ENCODE data around the gene RASGRF2.

The RASGRF2 gene

DNA sequence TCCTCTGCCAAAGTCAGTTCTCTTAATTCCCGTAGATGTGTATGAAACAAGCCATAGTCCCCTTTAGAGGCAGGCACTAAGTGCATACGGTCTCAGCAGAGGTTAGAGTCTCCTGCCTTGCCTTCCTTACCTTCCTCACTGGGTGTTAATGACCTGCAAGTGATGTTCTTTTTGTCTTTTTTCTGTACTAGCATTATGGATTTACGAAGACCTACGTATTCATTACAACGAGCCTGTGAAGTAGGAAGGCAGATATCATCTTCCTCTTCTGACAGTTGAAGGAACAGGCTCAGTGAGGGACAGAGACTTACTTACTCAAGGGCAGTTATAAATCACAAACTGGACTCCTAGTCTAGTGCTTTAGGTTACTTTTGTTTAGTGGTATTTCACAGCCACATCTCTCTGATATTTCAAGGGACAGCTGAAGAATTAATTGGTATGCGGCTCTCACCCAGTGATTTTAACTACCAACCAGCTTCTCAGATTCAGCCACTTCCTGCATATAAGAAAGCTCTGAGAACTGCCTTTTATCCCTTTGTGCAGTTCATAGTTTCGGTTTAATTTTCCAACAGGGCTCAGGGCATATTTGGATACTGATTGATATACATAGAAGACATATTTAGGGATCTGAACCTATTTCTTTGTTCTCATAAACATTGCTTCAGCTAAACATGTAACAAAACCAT lies 187.9 kb downstream of the RASGRF2 start:
- H3K27ac Mint-ChIP-seq: peak overlapping the region; percentile 31
- H3K36me3 Mint-ChIP-seq: peaks cover 13% of the 10 kb centered on the region
- H3K4me3 Mint-ChIP-seq: peak overlapping the region; percentile 69
- peaks cover under 1% of the 10 kb centered on the region for H3K9me3 Mint-ChIP-seq (ENCODE audit: low read depth)
- peaks cover 28% of the 10 kb centered on the region for H3K4me1 Mint-ChIP-seq (ENCODE audit: low read depth)
- H3K27me3 Mint-ChIP-seq: no peaks in the 10 kb centered on the region

DNA sequence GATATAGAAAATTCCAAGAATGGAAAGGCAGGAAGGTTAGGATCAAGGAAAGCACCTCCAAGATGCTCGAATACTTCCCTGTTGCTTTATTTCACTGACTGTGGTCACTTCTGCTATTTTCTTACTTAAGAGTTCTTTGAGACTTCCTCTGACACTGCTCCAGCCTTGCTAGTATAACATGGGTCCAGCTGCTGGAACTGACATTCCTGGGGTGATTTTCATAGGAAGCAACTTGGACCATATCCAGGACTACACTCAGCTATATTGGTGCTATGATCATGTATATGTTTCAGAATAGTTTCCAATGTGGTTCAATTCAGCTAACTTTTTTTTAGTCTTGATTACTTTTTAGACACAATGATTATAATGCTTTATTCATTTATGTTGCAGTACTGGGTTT lies 191.4 kb downstream of the RASGRF2 start:
- peaks cover 26% of the 10 kb centered on the region for H3K36me3 Mint-ChIP-seq
- peaks cover 19% of the 10 kb centered on the region for H3K4me1 Mint-ChIP-seq (ENCODE audit: low read depth)
- no peak overlapping the region for H3K4me3 Mint-ChIP-seq
- peaks cover 24% of the 10 kb centered on the region for H3K9me3 Mint-ChIP-seq (ENCODE audit: low read depth)
- no peaks in the 10 kb centered on the region for H3K27me3 Mint-ChIP-seq
- no peak overlapping the region for H3K27ac Mint-ChIP-seq

DNA sequence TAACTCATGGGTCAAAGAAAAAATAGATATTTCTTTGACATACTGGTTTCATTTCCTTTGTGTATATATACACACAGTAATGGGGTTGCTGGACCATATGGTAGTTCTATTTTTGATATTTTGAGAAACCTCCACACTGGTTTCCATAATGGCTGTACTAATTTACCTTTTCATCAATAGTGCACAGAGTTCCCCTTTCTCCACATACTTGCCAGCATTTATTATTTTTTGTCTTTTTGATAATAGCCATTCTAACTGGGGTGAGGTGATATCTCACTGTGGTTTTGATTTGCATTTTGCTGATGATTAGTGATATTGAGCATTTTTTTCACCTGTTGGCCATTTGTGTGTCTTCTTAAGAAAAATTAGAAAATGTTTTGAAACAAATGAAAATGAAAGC lies 194.6 kb downstream of the RASGRF2 start:
- H3K4me3 Mint-ChIP-seq: no peak overlapping the region
- H3K36me3 Mint-ChIP-seq: peaks cover 30% of the 10 kb centered on the region
- H3K27me3 Mint-ChIP-seq: no peaks in the 10 kb centered on the region
- peaks cover 24% of the 10 kb centered on the region for H3K9me3 Mint-ChIP-seq (ENCODE audit: low read depth)
- H3K4me1 Mint-ChIP-seq (ENCODE audit: low read depth): no peaks in the 10 kb centered on the region
- no peak overlapping the region for H3K27ac Mint-ChIP-seq

DNA sequence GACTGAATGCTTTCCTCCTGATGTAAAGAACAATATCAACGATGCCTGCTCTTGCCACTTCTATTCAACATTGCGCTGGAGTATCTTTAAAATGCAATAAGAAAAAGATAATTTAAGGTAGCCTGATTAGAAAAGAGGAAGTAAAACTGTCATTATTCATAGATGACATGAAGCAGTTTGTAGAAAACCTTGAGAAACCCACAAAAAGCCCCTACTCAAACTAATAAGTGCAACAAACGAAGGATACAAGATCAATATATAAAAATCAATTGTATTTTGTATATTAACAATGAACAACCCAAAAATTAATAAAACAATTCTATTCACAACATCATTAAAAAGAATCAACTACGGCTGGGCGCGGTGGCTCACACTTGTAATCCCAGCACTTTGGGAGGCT lies 196.6 kb downstream of the RASGRF2 start:
- no peaks in the 10 kb centered on the region for H3K4me1 Mint-ChIP-seq (ENCODE audit: low read depth)
- H3K4me3 Mint-ChIP-seq: no peak overlapping the region
- no peak overlapping the region for H3K27ac Mint-ChIP-seq
- H3K27me3 Mint-ChIP-seq: no peaks in the 10 kb centered on the region
- peaks cover 24% of the 10 kb centered on the region for H3K9me3 Mint-ChIP-seq (ENCODE audit: low read depth)
- peaks cover 30% of the 10 kb centered on the region for H3K36me3 Mint-ChIP-seq

DNA sequence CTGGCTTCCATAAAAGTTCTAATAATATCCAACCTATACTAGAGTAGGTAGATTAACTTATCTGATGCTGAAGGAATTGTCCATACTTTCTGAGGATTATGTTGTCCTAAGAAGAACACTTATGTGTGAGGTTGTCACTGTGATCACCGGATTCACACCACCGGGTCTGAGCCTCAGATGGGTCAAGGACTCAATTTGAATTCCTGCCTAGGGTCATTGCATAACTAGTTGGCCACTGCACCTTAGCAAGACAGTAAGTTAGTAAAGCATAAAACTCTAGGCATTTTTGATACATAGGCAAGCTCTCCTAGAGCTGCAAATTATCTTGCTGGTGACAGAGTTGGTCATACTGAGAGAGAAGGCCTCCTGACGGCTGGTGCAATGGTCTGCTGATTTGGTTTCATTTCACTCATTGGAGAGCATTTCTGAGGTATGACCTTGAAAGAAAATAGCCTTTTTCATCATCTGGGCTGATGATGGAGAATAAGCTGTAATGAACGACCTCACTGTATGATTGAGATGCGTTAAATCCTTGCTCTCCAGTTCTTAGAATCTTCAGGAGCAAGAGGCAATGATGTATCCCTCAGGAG lies 200.9 kb downstream of the RASGRF2 start:
- no peak overlapping the region for H3K4me3 Mint-ChIP-seq
- peaks cover 4% of the 10 kb centered on the region for H3K4me1 Mint-ChIP-seq (ENCODE audit: low read depth)
- peaks cover 9% of the 10 kb centered on the region for H3K36me3 Mint-ChIP-seq
- H3K27me3 Mint-ChIP-seq: no peaks in the 10 kb centered on the region
- peaks cover 2% of the 10 kb centered on the region for H3K9me3 Mint-ChIP-seq (ENCODE audit: low read depth)
- no peak overlapping the region for H3K27ac Mint-ChIP-seq

DNA sequence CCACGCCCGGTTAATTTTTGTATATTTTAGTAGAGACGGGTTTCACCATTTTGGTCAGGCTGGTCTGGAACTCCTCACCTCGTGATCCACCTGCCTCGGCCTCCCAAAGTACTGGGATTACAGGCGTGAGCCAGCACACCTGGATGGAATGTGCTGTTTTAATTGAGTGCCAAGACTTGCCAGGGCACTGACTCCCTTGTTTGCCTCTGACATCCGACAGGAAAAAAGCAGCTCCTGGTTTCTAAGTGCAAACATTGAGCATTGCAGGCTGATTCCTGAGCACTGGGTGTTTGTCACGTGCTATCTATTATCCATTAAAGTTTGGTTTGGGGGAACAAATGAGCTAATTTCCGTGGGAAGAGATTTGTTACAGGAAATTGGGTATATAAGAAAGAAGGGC lies 202.3 kb downstream of the RASGRF2 start:
- H3K9me3 Mint-ChIP-seq (ENCODE audit: low read depth): no peaks in the 10 kb centered on the region
- peaks cover 7% of the 10 kb centered on the region for H3K36me3 Mint-ChIP-seq
- no peaks in the 10 kb centered on the region for H3K27me3 Mint-ChIP-seq
- H3K4me3 Mint-ChIP-seq: no peak overlapping the region
- H3K4me1 Mint-ChIP-seq (ENCODE audit: low read depth): peaks cover 4% of the 10 kb centered on the region
- H3K27ac Mint-ChIP-seq: no peak overlapping the region

DNA sequence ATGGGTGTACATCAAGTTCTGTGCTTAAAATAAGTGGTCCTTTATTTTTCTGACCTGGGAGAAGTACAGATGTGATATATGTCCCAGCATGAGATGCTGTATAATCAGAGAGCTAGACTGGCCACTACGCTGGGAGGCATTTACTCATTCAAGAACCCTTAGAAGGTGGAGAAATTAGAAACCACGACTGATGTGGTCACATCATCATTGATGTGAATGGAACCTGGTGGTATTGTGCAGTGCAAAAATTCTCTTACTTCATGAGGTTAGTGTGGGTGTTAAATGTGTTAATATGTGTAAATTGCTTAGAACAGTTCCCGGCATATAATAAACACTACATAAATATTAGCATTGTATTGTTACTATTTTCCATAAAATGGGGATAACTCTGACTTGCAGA lies 203.5 kb downstream of the RASGRF2 start:
- peaks cover 4% of the 10 kb centered on the region for H3K4me1 Mint-ChIP-seq (ENCODE audit: low read depth)
- no peak overlapping the region for H3K27ac Mint-ChIP-seq
- H3K4me3 Mint-ChIP-seq: no peak overlapping the region
- H3K36me3 Mint-ChIP-seq: peaks cover 6% of the 10 kb centered on the region
- H3K9me3 Mint-ChIP-seq (ENCODE audit: low read depth): no peaks in the 10 kb centered on the region
- no peaks in the 10 kb centered on the region for H3K27me3 Mint-ChIP-seq

DNA sequence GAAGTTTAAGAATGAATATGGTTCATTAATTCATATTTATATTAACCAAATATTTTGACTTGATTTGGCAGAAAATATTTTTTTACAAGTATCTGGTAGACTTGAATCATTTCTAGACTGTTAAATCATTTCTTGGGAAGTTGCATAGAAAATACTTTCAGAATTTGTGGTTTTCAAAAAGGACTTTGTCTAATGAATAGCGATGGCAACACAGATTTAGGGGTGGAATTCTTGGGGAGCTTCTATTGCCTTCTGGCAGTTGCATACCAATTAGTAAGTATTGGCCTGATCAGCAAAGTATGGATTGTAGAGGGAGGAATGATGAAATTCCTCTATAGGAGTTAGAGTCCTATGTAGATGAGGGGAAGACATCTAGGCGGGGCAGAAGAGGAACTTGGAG lies 204.3 kb downstream of the RASGRF2 start:
- no peaks in the 10 kb centered on the region for H3K9me3 Mint-ChIP-seq (ENCODE audit: low read depth)
- peaks cover 6% of the 10 kb centered on the region for H3K36me3 Mint-ChIP-seq
- no peaks in the 10 kb centered on the region for H3K27me3 Mint-ChIP-seq
- H3K27ac Mint-ChIP-seq: no peak overlapping the region
- no peak overlapping the region for H3K4me3 Mint-ChIP-seq
- peaks cover 4% of the 10 kb centered on the region for H3K4me1 Mint-ChIP-seq (ENCODE audit: low read depth)

DNA sequence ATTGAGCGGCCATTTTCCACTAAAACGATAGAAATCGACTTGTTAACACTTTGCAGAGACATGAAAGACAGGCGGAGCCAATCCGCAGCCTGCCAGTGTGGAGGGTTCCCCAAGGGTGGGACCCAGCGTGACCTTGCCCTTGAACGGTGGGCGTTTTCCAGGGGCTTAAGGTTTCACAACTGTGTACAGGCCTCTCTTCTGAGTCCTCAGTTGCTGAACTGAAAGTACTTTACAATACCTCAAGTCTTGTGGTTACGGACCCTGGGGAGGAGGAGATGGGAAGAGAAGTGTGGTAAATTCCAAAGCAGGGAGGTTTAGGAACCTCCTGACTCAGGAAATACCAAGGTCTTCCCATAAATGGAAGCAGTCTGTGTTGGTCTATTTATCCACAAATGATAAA lies 204.8 kb downstream of the RASGRF2 start:
- Mint-ChIP-seq H3K27ac (peak overlapping the region; percentile 22), H3K4me3 (no peak overlapping the region)

DNA sequence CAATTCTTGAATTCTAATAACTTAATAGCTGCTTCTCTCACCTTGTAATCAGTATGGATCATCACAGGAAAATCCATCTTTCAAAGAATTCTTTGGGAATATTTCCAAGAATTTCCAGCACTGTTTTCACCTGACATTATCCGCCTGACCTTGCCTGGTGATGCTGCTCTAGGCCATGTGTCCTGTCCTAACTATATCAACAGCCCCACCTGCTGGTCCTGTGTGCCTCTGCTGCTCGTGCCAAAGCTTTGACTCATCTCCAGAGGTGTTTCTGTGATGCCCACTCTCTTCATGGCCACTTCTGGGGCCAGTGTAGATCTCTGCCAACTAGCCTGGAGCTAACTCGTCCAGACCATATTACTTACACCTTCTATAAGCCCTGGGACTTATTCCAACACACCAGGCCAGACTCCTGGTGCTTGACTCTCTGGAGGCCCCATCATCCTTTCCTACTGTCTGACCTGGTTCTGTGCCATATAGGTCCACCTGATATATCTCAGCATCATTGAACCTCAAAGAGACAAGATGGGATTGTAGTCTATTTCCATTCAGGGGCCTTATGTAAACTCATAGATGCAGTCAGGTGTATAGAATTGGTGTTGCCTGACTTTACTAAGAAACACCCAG lies 205.4 kb downstream of the RASGRF2 start:
- Mint-ChIP-seq H3K9me3 (ENCODE audit: low read depth) (no peaks in the 10 kb centered on the region), H3K27me3 (no peaks in the 10 kb centered on the region), H3K27ac (peak overlapping the region; percentile 1), H3K4me1 (ENCODE audit: low read depth) (peaks cover 4% of the 10 kb centered on the region), H3K36me3 (peaks cover 9% of the 10 kb centered on the region), H3K4me3 (no peak overlapping the region)

More for the DNA sequence above, 204.8 kb downstream of the RASGRF2 start:
- Mint-ChIP-seq H3K36me3 (peaks cover 8% of the 10 kb centered on the region), H3K27me3 (no peaks in the 10 kb centered on the region), H3K9me3 (ENCODE audit: low read depth) (no peaks in the 10 kb centered on the region), H3K4me1 (ENCODE audit: low read depth) (peaks cover 4% of the 10 kb centered on the region)

DNA sequence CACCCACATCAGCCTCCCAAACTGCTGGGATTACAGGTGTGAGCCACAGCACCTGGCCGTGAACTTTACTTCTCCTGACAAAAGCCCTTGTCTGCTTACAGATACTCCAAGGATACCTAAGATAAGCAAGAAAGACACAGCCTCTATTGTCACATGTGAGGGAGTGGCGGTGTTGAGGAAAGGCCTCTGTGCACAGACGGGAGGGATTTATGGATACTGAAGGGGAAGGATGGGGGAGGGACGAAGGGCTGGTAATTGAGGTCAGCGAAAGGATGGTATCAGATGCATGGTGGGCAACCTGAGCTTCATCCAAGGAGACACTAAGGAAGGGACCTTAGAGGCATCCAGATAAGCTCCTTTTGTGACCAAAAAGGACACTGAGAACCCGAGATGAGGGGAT lies 206.3 kb downstream of the RASGRF2 start:
- Mint-ChIP-seq H3K4me1 (ENCODE audit: low read depth) (peaks cover 4% of the 10 kb centered on the region), H3K27me3 (no peaks in the 10 kb centered on the region), H3K4me3 (no peak overlapping the region), H3K27ac (no peak overlapping the region), H3K9me3 (ENCODE audit: low read depth) (no peaks in the 10 kb centered on the region), H3K36me3 (peaks cover 9% of the 10 kb centered on the region)

DNA sequence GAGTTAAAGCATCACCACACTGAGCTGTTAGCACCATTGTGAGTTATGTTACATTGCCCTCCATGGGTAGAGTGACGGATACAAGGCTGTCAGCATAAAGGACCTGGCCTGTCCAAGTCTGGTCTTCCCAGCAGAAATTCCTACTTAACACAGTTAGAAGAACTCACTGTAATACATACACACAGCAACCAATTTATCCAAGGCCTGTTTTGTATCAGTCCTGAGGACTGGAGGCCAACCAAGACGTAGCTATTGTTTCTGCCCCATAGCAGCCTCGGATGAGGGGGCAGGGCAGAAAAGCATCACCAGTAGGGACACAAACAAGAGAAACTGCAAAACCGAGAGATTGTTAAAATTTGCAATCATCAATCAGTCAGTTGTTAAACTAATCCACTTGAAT lies 206.9 kb downstream of the RASGRF2 start:
- no peak overlapping the region for H3K4me3 Mint-ChIP-seq
- H3K27ac Mint-ChIP-seq: no peak overlapping the region
- H3K4me1 Mint-ChIP-seq (ENCODE audit: low read depth): peaks cover 4% of the 10 kb centered on the region
- no peaks in the 10 kb centered on the region for H3K9me3 Mint-ChIP-seq (ENCODE audit: low read depth)
- peaks cover 9% of the 10 kb centered on the region for H3K36me3 Mint-ChIP-seq
- H3K27me3 Mint-ChIP-seq: no peaks in the 10 kb centered on the region

DNA sequence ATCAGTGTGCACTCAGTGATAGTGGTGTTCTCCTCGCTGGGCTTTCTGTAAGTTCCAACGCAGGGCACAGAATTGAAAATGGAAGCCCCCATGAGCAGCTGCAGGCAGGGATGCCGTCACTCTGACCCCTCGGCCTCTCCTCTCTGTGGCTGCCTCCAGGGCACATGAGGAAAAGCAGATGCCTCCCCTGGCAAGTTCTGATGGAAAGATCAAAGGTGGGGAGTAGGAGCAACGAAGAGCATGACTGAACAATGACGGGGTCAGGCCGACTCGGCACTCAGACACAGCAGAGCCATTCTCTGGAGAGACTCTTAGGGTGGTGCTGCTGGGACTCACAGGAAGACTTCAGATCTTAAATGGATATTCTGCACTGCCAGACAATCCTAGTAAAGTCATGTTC lies 207.4 kb downstream of the RASGRF2 start:
- Mint-ChIP-seq H3K4me1 (ENCODE audit: low read depth) (peaks cover 4% of the 10 kb centered on the region), H3K27me3 (no peaks in the 10 kb centered on the region), H3K4me3 (no peak overlapping the region), H3K27ac (no peak overlapping the region), H3K36me3 (peaks cover 9% of the 10 kb centered on the region), H3K9me3 (ENCODE audit: low read depth) (no peaks in the 10 kb centered on the region)

DNA sequence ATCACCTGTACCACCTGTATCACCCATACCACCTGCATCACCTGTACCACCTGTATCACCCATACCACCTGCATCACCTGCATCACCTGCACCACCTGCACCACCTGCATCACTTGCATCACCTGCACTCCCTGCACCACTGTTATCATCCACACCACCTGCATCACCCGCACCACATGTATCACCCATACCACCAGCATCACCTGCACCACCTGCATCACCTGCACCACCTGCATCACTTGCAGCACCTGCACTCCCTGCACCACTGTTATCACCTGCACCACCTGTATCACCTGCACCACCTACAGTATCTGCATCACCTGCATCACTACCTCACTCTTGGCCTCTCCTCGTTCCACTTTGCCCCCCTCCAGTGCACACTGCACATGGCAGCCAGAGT lies 209.8 kb downstream of the RASGRF2 start:
- no peak overlapping the region for H3K4me3 Mint-ChIP-seq
- no peaks in the 10 kb centered on the region for H3K9me3 Mint-ChIP-seq (ENCODE audit: low read depth)
- H3K27me3 Mint-ChIP-seq: no peaks in the 10 kb centered on the region
- H3K36me3 Mint-ChIP-seq: peaks cover 9% of the 10 kb centered on the region
- H3K4me1 Mint-ChIP-seq (ENCODE audit: low read depth): peaks cover 2% of the 10 kb centered on the region
- H3K27ac Mint-ChIP-seq: no peak overlapping the region

DNA sequence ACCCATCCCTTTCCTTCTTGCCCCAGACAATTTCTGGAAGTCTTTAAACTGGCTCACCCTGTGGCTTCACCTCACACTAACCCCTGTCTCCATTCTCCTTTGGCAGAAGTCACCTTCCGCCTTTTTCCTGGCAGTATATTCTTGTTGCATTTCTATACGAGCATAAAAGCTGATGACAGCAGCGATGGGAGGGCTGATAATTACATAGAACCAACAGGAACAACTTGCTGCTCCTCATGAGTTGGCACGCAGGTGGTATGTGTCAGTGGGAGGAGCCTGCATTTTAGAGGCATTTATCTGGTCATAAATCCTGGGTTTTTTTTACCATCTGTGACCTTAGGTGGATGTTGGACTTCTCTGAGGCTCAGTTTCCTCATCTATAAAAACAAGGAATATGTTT lies 211.6 kb downstream of the RASGRF2 start:
- H3K36me3 Mint-ChIP-seq: peaks cover 4% of the 10 kb centered on the region
- no peaks in the 10 kb centered on the region for H3K9me3 Mint-ChIP-seq (ENCODE audit: low read depth)
- H3K4me1 Mint-ChIP-seq (ENCODE audit: low read depth): no peaks in the 10 kb centered on the region
- H3K27ac Mint-ChIP-seq: no peak overlapping the region
- no peaks in the 10 kb centered on the region for H3K27me3 Mint-ChIP-seq
- no peak overlapping the region for H3K4me3 Mint-ChIP-seq
